Measurements from ENCODE around the gene TSC1.

The TSC1 gene

DNA sequence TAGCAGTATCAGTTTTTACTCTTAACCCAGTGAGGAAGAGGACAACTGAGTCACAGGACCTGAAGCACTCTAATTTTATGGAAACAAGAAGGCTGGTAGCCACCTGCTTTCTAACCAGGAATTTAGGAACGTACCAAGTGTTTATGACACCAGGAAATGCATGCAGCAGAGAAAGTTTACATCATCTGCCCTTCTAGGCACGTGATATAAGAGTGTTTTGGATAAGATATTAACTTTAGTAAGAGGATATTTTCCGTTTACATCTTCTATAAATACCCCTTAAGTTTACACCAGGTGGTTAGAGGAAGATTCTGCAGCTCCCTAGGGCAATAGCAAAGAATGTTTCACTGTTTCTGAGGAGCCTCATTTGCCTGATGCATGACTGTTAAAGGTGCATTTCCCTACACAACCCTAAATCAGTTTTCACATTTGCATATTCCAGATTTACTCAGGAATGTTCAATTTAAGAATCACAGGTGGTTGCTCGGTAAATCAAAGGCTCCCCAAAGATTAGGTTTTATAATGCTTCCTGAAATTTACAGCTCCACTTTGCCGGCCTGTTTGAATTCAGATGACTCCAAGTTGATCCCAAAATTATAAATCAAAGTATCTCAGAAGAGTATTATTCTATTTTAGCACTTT, 1.8 kb downstream of the TSC1 start:
- no peak overlapping the region for H3K4me3 ChIP-seq (ENCODE audit: low read depth, low read length)

DNA sequence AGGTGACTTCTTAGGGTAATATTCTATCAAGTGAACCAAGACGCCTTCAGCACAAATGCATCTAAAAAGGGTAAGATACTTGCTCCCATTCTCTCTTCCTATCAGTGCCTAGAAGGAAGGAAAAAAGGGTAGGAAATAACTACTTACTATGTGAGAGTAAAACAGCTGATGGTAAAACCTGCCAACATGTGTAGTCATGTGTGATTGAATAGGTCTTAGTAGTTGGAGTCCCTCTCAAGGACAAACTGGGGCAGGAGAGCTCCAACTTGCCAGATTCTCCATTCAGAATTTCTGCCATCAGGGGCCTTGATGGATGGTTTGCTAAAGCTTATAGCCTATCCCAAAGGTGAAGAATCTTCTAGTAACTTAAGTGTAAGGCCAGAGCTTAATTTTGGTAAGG, 5.2 kb downstream of the TSC1 start:
- H3K4me3 ChIP-seq (ENCODE audit: low read depth, low read length): no peak overlapping the region

GRCh38 chr9:132937463-132937901, 6.9 kb downstream of the TSC1 start:
- no peak overlapping the region for H3K4me3 ChIP-seq (ENCODE audit: low read depth, low read length)

GRCh38 chr9:132935026-132935425, 9.4 kb downstream of the TSC1 start:
- H3K4me3 ChIP-seq (ENCODE audit: low read depth, low read length): no peak overlapping the region

GRCh38 chr9:132931178-132931735, 13.2 kb downstream of the TSC1 start:
- no peak overlapping the region for H3K4me3 ChIP-seq (ENCODE audit: low read depth, low read length)

GRCh38 chr9:132927704-132928103, 16.7 kb downstream of the TSC1 start:
- no peak overlapping the region for H3K4me3 ChIP-seq (ENCODE audit: low read depth, low read length)

GRCh38 chr9:132923346-132923902, 21.0 kb downstream of the TSC1 start:
- no peak overlapping the region for H3K4me3 ChIP-seq (ENCODE audit: low read depth, low read length)

- no peak overlapping the region for H3K4me3 ChIP-seq (ENCODE audit: low read depth, low read length)
These were observed 24.7 kb downstream of the TSC1 start for GRCh38 chr9:132919614-132920268.

DNA sequence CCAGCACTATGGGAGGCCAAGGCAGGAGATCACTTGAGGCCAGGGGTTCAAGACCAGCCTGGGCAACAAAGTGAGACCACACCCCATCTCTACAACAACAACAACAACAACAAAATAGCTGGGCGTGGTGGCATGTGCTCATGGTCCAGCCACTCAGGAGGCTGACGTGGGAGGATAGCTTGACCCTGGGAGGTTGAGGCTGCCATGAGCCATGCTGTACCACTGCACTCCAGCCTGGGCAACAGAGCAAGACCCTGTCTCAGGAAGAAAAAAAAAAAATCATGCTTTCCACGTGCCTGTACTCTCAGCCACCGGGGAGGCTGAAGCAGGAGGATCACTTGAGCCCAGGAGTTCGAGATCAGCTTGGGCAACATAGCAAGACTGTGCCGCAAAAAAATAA, 29.5 kb downstream of the TSC1 start:
- H3K4me3 ChIP-seq (ENCODE audit: low read depth, low read length): no peak overlapping the region

- H3K4me3 ChIP-seq (ENCODE audit: low read depth, low read length): no peak overlapping the region
These were observed 32.3 kb downstream of the TSC1 start for GRCh38 chr9:132912131-132912530.

DNA sequence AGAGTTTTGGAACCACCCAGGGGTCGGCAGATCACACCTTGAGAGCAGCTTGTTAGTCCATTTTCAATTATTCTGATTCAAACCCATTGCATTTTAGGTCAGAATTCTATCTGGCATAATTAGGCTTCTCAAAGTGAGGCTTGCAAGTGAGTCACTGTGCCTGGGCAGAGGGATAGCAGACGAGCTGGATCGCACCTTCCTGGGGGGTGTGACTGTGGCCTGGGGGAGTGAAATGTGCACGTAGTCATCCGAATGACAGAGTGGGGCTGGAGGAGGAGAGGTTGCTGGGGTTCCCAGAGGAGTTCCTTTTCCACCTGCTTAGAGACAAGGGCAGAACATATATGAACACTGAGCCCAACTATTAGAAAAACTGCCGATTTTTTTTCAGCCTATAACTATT, 34.0 kb downstream of the TSC1 start:
- H3K4me3 ChIP-seq (ENCODE audit: low read depth, low read length): no peak overlapping the region

DNA sequence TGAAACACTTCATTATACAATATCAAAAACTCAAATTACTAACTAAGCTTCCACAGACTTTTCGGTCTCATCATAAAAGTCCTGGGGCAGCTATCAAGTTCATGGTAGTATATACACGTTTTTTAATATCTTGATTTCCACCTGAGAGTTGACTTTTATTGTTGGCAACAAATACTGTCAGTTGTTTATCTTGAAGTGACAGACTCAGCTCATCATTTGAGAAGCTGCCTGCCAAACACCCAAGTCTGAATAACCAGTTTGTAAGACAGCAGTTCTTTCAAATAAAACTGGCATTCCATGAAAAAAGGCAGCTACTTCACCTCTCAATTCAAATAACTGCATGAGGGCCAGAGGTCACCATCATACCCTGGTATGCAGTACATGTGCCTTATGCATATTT, 35.1 kb downstream of the TSC1 start:
- H3K4me3 ChIP-seq (ENCODE audit: low read depth, low read length): no peak overlapping the region

DNA sequence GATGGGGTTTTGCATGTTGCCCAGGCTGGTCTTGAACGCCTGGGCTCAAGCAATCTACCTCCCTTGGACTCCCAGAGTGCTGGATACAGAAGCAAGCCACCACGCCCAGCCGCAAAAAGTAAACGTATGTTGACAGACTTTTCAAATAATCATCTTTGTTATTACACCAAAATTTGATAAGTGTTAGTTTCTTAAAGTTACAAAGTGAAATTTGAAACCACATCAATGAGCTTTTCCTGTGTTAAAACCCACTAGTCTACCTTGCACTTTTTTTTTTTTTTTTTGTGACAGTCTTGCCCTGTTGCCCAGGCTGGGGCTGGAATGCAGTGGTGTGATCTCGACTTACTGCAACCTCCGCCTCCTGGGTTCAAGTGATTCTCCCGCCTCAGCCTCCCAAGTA, 35.8 kb downstream of the TSC1 start:
- H3K4me3 ChIP-seq (ENCODE audit: low read depth, low read length): no peak overlapping the region

DNA sequence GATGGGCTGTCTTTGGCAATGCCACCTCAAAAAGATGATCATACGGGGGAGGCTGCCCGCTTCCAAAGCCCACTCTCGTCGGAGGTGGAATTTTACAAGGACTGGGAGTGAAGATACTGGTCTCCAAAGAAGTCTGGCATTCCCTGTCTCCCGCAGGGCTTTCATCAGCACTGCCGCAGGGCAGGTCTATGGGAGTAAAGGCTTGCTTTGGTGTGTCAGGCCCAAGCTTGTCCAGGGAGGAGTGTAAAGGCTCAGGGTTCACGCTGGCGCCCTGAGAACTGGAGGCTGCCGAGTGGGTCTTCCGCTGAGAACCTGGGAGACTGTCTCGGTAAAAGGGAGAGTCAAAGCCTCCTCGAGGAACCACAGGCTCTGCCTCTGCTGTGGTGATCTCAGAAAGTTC, 38.7 kb downstream of the TSC1 start:
- no peak overlapping the region for H3K4me3 ChIP-seq (ENCODE audit: low read depth, low read length)

- H3K4me3 ChIP-seq (ENCODE audit: low read depth, low read length): no peak overlapping the region
These were observed 40.6 kb downstream of the TSC1 start for GRCh38 chr9:132903574-132904492.

GRCh38 chr9:132901858-132902831, 42.3 kb downstream of the TSC1 start:
- H3K4me3 ChIP-seq (ENCODE audit: low read depth, low read length): no peak overlapping the region

- H3K4me3 ChIP-seq (ENCODE audit: low read depth, low read length): no peak overlapping the region
These were observed 46.4 kb downstream of the TSC1 start for GRCh38 chr9:132898051-132898450.

- H3K4me3 ChIP-seq (ENCODE audit: low read depth, low read length): no peak overlapping the region
These were observed 47.5 kb downstream of the TSC1 start for GRCh38 chr9:132896906-132897305.

DNA sequence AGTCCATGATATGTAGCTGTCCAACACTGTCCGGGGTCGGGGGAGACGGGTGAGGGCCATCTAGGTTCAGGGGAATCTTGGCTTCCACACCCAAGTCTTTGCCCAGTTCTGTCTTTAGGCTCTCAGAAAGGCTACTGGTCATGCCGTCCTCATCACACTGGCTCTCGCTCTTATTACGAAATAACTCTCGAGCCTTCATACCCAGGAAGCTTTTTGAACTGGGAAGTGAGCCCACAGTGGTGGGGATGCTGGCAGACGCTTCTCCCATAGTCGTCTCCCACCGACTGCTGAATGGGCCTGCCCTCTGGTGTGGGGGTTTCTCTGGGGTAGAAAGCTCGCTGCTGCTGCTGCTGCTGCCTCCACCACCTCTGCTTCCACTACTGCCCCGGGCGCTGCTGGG, 48.2 kb downstream of the TSC1 start:
- no peak overlapping the region for H3K4me3 ChIP-seq (ENCODE audit: low read depth, low read length)

All from iPS-11a (cell line).